HG03575 (cell line): Measurements from ENCODE around the gene EFCAB11.

Experiments used
- ATAC-seq: cut with Tn5 transposase; IDR thresholded peaks from one replicate; pipeline ENCODE4 v1.9.1; 2021; ENCODE audit not compliant: unreplicated experiment, insufficient number of reproducible peaks, low FRiP score; ENCODE audit errors: extremely low read depth

The EFCAB11 gene

DNA sequence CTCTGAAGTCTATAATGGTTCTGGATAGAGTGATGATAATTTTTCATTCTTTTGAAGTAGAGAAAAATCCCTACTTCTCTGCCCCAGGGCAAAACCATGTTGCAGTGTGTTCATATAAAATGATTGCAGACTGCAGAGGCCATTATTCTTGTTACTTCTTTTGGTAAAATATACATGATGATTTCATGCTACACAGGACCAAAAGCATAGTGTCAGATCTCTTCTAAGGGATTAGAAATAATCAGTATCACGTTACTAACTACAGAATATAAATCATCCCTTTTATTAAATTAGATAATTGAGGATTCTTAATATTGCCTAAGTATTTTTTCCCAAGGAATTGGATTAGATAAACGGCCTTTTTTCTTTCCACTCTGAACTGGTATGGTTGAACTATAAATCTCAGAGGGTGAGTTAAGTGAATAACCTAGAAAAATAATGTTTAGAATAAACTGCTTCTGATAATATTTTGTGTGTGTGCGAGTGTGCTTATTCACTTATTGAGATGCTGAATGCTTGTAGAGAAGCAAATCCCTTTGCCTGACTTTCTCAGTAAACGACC lies 156.2 kb downstream of the EFCAB11 start:
- no peak for ATAC-seq

GRCh38 chr14:89797148-89797547 lies 157.4 kb downstream of the EFCAB11 start:
- ATAC-seq: no peak

- ATAC-seq: no peak
These were observed 160.4 kb downstream of the EFCAB11 start for GRCh38 chr14:89794096-89794495.

GRCh38 chr14:89793367-89793716 lies 161.2 kb downstream of the EFCAB11 start:
- ATAC-seq: no peak

DNA sequence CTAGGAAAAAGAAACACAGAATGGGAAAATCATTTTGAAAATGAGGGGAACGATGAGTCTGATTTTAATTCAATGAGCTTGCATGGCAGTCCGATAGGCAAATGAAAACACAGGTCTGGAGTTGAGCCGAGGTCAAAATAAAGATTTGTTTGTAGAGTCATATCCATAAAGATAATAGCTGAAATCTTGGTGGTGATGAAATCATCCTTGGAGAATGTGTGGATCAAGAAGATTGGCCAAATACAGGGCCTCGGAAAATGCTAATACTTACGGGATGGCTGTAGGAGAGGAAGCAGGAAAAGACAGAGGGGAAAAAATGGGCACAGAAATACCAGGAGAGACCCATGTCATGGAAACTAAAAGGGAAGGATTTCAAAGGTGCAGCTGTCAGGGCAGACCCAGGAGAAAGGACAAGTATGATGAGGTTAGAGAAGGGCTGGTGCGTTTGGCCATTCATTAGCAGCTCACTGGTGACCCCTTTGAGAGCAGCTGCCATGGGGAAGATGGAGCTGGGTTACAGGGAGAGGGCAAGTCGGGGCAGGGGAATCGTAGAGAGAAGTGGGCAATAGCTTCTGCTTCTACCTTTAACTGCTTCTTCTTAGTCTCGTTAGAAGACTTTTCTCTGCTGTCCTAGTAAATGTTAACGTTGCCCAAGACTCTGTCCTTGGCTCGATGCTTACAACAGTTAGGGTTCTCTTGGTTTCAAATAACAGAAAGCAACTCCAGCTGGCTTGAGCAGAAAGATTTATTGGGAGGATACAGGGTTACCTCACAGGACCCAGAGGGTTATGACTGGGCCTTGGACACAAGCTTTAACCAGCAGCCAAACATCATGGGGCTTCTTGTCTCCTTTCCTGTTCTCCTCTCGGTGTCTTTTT lies 161.8 kb downstream of the EFCAB11 start:
- no peak for ATAC-seq

DNA sequence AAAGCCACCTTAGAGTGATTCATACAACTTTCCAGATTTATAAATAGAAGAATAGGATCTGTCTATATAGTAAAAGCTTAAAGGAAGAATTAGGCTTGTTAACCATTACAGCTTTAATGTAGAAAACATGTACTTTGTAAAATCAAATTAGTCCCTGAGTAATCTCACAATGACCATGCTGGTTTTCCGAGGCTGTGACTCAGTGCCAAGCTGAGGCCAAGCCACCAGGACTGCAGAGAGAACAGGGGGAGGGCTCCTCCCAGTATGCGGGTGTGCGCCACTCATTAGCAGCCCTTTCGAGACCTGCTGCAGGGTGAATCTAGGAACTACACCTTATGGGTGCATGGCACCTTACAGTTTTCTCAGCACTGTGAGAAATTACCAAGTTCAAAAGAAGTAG lies 167.0 kb downstream of the EFCAB11 start:
- no peak for ATAC-seq

DNA sequence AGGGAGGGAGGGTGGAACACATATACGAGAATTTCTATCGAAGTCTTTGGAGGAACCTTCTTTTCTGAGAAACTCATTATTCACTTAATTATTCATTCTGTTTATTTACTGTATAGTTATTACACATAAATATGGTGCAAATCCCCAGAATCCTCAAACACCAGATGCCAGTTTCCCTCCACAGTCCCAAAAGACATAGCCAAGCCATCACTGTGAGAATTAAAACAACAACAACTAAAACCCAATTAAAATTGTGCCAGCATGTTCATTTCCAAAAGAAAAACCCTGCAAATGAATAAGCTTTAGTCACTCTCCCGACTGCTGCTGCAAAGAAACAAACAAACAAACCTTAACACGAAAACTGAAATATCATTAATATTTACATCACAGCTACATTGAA lies 173.5 kb downstream of the EFCAB11 start:
- ATAC-seq: no peak

DNA sequence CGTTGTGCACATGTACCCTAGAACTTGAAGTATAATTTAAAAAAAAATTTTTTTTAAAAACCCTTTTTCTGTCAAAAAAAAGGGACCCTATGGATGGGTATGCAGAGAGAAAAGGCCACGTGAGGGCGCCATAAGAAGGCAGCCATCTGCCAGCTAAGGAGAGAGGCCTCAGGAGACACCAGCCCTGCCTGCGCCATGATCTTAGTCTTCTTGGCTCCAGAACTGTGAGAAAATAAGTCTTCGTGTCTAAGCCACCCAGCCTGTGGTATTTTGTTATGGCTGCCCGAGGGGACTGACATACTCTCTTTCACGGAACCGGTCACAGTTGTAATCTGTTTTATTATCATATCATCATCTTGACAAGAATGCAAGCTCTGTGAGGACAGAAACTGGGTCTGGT lies 174.8 kb downstream of the EFCAB11 start:
- no peak for ATAC-seq

DNA sequence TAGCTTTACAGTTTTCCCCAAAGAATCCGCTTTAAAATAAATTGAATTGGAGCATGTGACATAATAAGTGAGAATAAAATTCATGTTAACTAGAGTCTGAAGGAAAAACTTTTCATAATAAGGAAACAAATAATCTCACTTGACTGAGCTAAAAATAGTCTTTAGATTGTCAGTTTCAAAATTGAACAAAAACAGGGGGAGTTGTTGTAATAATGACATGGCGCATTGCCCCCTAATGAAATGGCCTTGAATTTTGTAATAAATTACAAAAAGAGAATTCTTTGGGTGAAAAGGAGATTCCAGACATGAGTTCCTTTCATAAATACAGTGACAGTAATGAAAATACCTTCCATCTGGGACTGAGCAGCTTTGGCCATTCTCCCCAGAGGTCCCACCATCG lies 178.6 kb downstream of the EFCAB11 start:
- ATAC-seq: no peak

DNA sequence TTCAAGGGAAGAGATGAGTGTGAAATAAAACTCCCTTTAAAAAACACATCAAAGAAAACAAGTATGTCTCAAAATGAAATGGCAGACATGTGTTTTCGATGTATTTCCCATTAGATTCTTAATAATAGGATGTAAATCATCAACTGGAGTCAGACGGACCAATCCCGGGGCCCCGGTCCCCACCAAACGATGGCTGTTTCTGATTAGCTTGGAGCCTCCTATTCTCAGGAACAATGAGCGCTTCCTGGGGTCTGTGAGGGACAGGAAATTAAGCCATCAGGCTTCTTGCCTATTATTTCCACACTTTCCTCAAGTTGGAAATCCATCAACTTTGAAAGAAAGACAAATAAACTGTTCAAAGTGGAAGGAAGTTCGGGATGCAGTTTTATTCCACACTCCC lies 179.4 kb downstream of the EFCAB11 start:
- ATAC-seq: no peak

GRCh38 chr14:89773644-89774316 lies 180.8 kb downstream of the EFCAB11 start:
- ATAC-seq: peak; percentile 69

GRCh38 chr14:89773151-89773550 lies 181.4 kb downstream of the EFCAB11 start:
- peak; percentile 8 for ATAC-seq

GRCh38 chr14:89771251-89771650 lies 183.3 kb downstream of the EFCAB11 start:
- no peak for ATAC-seq

DNA sequence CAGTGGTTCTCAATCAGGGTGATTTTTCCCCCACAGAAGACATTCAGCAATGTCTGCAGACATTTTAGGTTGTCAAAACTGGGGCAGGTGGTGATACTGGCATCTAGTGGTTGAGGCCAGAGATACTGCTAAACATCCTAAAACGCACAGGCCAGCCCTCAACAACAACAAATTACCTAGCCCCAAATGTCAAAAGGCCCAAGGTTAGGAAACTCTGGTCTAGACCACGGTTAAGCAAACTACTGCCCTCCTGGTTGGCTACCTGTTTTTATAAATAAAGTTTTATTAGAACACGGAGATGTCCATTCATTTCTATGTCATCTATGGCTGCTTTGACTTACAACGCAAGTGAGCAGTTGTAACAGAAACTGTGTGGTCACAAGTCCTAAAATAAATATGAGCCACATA lies 186.7 kb downstream of the EFCAB11 start:
- ATAC-seq: no peak

DNA sequence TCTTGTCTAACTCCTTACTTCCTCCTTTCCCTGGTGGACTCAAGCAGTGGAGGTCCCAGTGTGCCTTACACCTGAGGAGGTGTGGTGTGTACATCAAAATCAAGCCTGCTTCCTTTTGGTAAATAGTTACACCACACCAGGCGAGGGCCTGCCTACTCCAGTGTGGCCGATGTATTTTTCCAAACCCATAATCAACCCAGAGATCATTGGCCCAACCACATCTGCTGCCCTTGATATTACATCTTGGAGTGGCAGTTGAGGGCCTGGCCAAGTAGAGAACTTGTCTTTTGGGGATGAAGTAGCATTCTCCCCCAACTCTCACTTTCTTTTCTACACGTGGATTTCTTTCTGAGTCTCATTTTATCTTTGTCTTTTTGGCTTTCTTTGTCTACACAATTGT lies 187.4 kb downstream of the EFCAB11 start:
- no peak for ATAC-seq

DNA sequence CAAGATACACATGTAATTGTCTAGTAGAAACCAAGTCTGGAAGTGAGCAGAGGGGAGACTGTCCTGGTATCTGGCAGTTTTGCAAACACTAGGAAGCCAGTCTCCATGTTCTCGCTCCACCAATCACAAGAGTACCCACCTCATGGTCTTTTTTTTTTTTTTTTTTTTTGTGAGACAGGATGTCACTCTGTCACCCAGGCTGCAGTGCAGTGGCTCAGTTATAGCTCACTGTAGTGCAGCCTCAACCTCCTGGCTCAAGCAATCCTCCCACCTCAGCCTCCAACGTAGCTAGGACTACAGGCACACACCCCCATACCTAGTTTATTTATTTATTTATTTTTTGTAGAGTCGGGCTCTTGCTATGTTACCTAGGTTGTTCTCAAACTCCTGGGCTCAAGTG lies 189.2 kb downstream of the EFCAB11 start:
- ATAC-seq: no peak

GRCh38 chr14:89760086-89760485 lies 194.4 kb downstream of the EFCAB11 start:
- ATAC-seq: no peak

DNA sequence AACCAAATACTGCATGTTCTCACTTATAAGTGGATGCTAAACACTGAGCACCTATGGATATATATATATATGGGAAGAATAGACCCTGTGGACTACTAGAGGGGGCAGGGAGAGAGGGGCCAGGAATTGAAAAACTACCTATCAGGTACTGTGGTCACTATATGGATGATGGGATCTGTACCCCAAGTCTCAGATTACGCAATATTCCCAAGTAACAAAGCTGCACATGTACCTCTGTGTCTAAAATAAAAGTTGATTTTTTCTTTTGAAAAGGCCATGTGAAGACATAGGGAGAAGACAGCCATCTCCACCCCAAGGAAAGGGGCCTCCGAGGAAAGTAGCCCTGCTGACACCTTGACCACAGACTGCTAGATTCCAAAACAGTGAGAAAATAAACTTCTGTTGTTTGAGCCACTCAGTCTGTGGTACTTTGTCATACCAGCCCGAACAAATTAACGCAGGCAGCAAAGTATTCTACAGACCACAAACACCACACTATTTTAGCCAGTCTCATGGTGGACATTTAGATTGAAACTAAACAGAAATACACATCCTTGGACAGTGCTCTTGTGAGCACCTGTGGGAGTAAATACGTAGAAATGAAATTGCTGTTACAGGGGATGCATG lies 197.1 kb downstream of the EFCAB11 start:
- ATAC-seq: no peak

DNA sequence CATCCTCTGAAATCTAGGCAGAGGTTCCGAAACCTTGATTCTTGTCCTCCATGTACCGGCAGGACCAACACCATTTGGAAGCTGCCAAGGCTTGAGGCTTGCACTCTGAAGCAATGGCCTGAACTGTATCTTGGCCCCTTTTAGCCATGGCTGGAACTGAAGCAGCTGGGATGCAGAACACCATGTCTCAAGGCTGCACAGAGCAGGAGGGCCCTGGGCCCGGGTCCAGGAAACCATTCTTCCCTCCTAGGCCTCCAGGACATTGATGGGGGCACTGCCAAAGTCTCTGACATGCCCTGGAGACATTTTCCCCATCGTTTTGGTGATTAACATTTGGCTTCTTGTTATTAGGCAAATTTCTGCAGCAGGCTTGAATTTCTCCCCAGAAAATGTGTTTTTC lies 198.7 kb downstream of the EFCAB11 start:
- no peak for ATAC-seq
